NCI-H1694 treated with DMSO at 0.1 percent for 48 hours (cell line): ENCODE measurements around the gene GNA14.
"Not testable (repeated sequence)": the region's sequence is repeated elsewhere in the genome, so short reads cannot be mapped to it uniquely, and the experiment has no call there.

Experiments used
- DNase-seq: peaks from one replicate; lab custom pipeline; 2025; lab: John Stamatoyannopoulos, UW

Gene GNA14

GRCh38 chr9:77643871-77644270 lies 4.3 kb downstream of the GNA14 start:
- no peak for DNase-seq

GRCh38 chr9:77640741-77641580 lies 7.2 kb downstream of the GNA14 start:
- DNase-seq: no peak

GRCh38 chr9:77632652-77633051 lies 15.5 kb downstream of the GNA14 start:
- DNase-seq: no peak

GRCh38 chr9:77628864-77629263 lies 19.3 kb downstream of the GNA14 start:
- not testable (repeated sequence) for DNase-seq

GRCh38 chr9:77616191-77616590 lies 31.9 kb downstream of the GNA14 start:
- no peak for DNase-seq

GRCh38 chr9:77614645-77615044 lies 33.5 kb downstream of the GNA14 start:
- DNase-seq: no peak

- DNase-seq: no peak
Observed at GRCh38 chr9:77606526-77606925, 41.6 kb downstream of the GNA14 start.

- DNase-seq: no peak
Observed at GRCh38 chr9:77605449-77606220, 42.5 kb downstream of the GNA14 start.

- no peak for DNase-seq
Observed at GRCh38 chr9:77604316-77604715, 43.8 kb downstream of the GNA14 start.

- DNase-seq: no peak
Observed at GRCh38 chr9:77602852-77603251, 45.3 kb downstream of the GNA14 start.

- DNase-seq: no peak
Observed at GRCh38 chr9:77601476-77602099, 46.5 kb downstream of the GNA14 start.

- DNase-seq: no peak
Observed at GRCh38 chr9:77600810-77601209, 47.3 kb downstream of the GNA14 start.

- DNase-seq: no peak
Observed at GRCh38 chr9:77599492-77599891, 48.6 kb downstream of the GNA14 start.

- no peak for DNase-seq
Observed at GRCh38 chr9:77598991-77599390, 49.1 kb downstream of the GNA14 start.

- DNase-seq: peak; percentile 26
Observed at GRCh38 chr9:77598524-77598923, 49.6 kb downstream of the GNA14 start.

- no peak for DNase-seq
Observed at GRCh38 chr9:77597057-77597456, 51.1 kb downstream of the GNA14 start.

- DNase-seq: no peak
Observed at GRCh38 chr9:77595426-77596095, 52.6 kb downstream of the GNA14 start.

GRCh38 chr9:77594963-77595362 lies 53.2 kb downstream of the GNA14 start:
- no peak for DNase-seq

- DNase-seq: no peak
Observed at GRCh38 chr9:77593528-77593927, 54.6 kb downstream of the GNA14 start.

- no peak for DNase-seq
Observed at GRCh38 chr9:77592476-77592875, 55.6 kb downstream of the GNA14 start.

GRCh38 chr9:77589046-77589795 lies 58.9 kb downstream of the GNA14 start:
- DNase-seq: no peak
